GM23248 (cell line): ENCODE data around the gene AOPEP.

Experiments
- EZH2 ChIP-seq: fragments of 200-600 bp; sonication (generic); IDR thresholded peaks from 2 replicates; pipeline ENCODE4 v1.6.1; 2018; ENCODE audit warnings: antibody characterized with exemption, mild to moderate bottlenecking; ENCODE audit not compliant: insufficient read depth, poor library complexity, severe bottlenecking
- EZH2phosphoT487 ChIP-seq: fragments of 200-600 bp; sonication (generic); IDR thresholded peaks from 2 replicates; pipeline ENCODE4 v1.6.1; 2018; ENCODE audit warnings: antibody characterized with exemption, moderate library complexity, mild to moderate bottlenecking, low read depth; ENCODE audit not compliant: insufficient read depth

- no peak for TF ChIP-seq EZH2
- no peak for TF ChIP-seq EZH2phosphoT487
Observed at GRCh38 chr9:94825611-94825958, 99.1 kb downstream of the AOPEP start.
